ENCODE data around the gene CLDN10.

Gene CLDN10

GRCh38 chr13:95607366-95607765 lies 54.8 kb downstream of the CLDN10 start:
- H3K4me3 ChIP-seq (ENCODE audit: low read length) = no peak overlapping the region
- no peaks in the 10 kb centered on the region for H3K27me3 ChIP-seq (replicated peaks; ENCODE audit: insufficient read depth, low read length)
- no peak for TF ChIP-seq CTCF (IDR thresholded peaks at IDR 0.05; ENCODE audit: low read length)
- TF ChIP-seq EZH2phosphoT487 (IDR thresholded peaks at IDR 0.05; ENCODE audit: low read length) = no peak
- no peak for TF ChIP-seq EZH2 (optimal IDR thresholded peaks at IDR 0.05; ENCODE audit: low read depth, low read length)
- H3K9me3 ChIP-seq (replicated peaks; ENCODE audit: insufficient read depth, low read length) = no peaks in the 10 kb centered on the region
- peaks cover 24% of the 10 kb centered on the region for H3F3A ChIP-seq (ENCODE audit: insufficient read depth, low read length)
- no peak overlapping the region for H2AFZ ChIP-seq (ENCODE audit: low read length)
- no peaks in the 10 kb centered on the region for H3K79me2 ChIP-seq (ENCODE audit: low read length)
- DNase-seq = no peak
- no peaks in the 10 kb centered on the region for H3K9me2 ChIP-seq (replicated peaks; ENCODE audit: insufficient read depth, low read length)
- no peak overlapping the region for H3K9ac ChIP-seq (ENCODE audit: low read length)
- H3K27ac ChIP-seq (ENCODE audit: low read length) = peak overlapping the region; percentile 97; the same call in 1 of the 2 replicates
- H3K36me3 ChIP-seq (replicated peaks; ENCODE audit: insufficient read depth, low read length) = no peaks in the 10 kb centered on the region
- H3K4me1 ChIP-seq (ENCODE audit: low read length) = peaks cover 33% of the 10 kb centered on the region
- no peaks in the 10 kb centered on the region for H4K20me1 ChIP-seq (ENCODE audit: insufficient read depth, low read length)
- no peak overlapping the region for H3K4me2 ChIP-seq (ENCODE audit: low read depth, low read length)

GRCh38 chr13:95608640-95609323 lies 56.3 kb downstream of the CLDN10 start:
- TF ChIP-seq EZH2 (optimal IDR thresholded peaks at IDR 0.05; ENCODE audit: low read depth, low read length) (no peak), EZH2phosphoT487 (IDR thresholded peaks at IDR 0.05; ENCODE audit: low read length) (no peak), CTCF (IDR thresholded peaks at IDR 0.05; ENCODE audit: low read length) (no peak)
- Histone ChIP-seq H3K36me3 (replicated peaks; ENCODE audit: insufficient read depth, low read length) (no peaks in the 10 kb centered on the region), H3K4me3 (ENCODE audit: low read length) (peak overlapping the region; percentile 24; the same call in 1 of the 2 replicates), H3K4me2 (ENCODE audit: low read depth, low read length) (peak overlapping the region; percentile 76), H3K27ac (ENCODE audit: low read length) (peak overlapping the region; percentile 97), H3K27me3 (replicated peaks; ENCODE audit: insufficient read depth, low read length) (no peaks in the 10 kb centered on the region), H3K79me2 (ENCODE audit: low read length) (no peaks in the 10 kb centered on the region), H4K20me1 (ENCODE audit: insufficient read depth, low read length) (no peaks in the 10 kb centered on the region), H3K9me2 (replicated peaks; ENCODE audit: insufficient read depth, low read length) (no peaks in the 10 kb centered on the region), H2AFZ (ENCODE audit: low read length) (peak overlapping the region; percentile 39), H3K9ac (ENCODE audit: low read length) (peak overlapping the region; percentile 69), H3F3A (ENCODE audit: insufficient read depth, low read length) (peaks cover 24% of the 10 kb centered on the region), H3K4me1 (ENCODE audit: low read length) (peaks cover 33% of the 10 kb centered on the region), H3K9me3 (replicated peaks; ENCODE audit: insufficient read depth, low read length) (no peaks in the 10 kb centered on the region)
- peak; percentile 96 for DNase-seq

- TF ChIP-seq EZH2 (optimal IDR thresholded peaks at IDR 0.05; ENCODE audit: low read depth, low read length) = no peak
- Histone ChIP-seq H3K9me3 (replicated peaks; ENCODE audit: insufficient read depth, low read length) (no peaks in the 10 kb centered on the region), H3K4me2 (ENCODE audit: low read depth, low read length) (no peak overlapping the region), H4K20me1 (ENCODE audit: insufficient read depth, low read length) (no peaks in the 10 kb centered on the region), H3K4me3 (ENCODE audit: low read length) (no peak overlapping the region), H3K4me1 (ENCODE audit: low read length) (peaks cover 12% of the 10 kb centered on the region), H3K27ac (ENCODE audit: low read length) (no peak overlapping the region), H3K9me2 (replicated peaks; ENCODE audit: insufficient read depth, low read length) (no peaks in the 10 kb centered on the region), H3K9ac (ENCODE audit: low read length) (no peak overlapping the region), H2AFZ (ENCODE audit: low read length) (no peak overlapping the region), H3K27me3 (replicated peaks; ENCODE audit: insufficient read depth, low read length) (no peaks in the 10 kb centered on the region), H3K79me2 (ENCODE audit: low read length) (no peaks in the 10 kb centered on the region), H3K36me3 (replicated peaks; ENCODE audit: insufficient read depth, low read length) (no peaks in the 10 kb centered on the region), H3F3A (ENCODE audit: insufficient read depth, low read length) (peaks cover 1% of the 10 kb centered on the region; the same call in 1 of the 2 replicates)
- DNase-seq = no peak
Measured at GRCh38 chr13:95614641-95615245, 62.2 kb downstream of the CLDN10 start.

GRCh38 chr13:95615539-95615938 lies 63.0 kb downstream of the CLDN10 start:
- DNase-seq = no peak
- H3K9me3 ChIP-seq (replicated peaks; ENCODE audit: insufficient read depth, low read length) = no peaks in the 10 kb centered on the region
- peaks cover 4% of the 10 kb centered on the region for H3K4me1 ChIP-seq (ENCODE audit: low read length)
- H3K4me3 ChIP-seq (ENCODE audit: low read length) = no peak overlapping the region
- H4K20me1 ChIP-seq (ENCODE audit: insufficient read depth, low read length) = no peaks in the 10 kb centered on the region
- no peaks in the 10 kb centered on the region for H3K27me3 ChIP-seq (replicated peaks; ENCODE audit: insufficient read depth, low read length)
- no peak overlapping the region for H3K27ac ChIP-seq (ENCODE audit: low read length)
- H3K9me2 ChIP-seq (replicated peaks; ENCODE audit: insufficient read depth, low read length) = no peaks in the 10 kb centered on the region
- H3K36me3 ChIP-seq (replicated peaks; ENCODE audit: insufficient read depth, low read length) = no peaks in the 10 kb centered on the region
- H2AFZ ChIP-seq (ENCODE audit: low read length) = no peak overlapping the region
- H3K9ac ChIP-seq (ENCODE audit: low read length) = no peak overlapping the region
- H3F3A ChIP-seq (ENCODE audit: insufficient read depth, low read length) = no peaks in the 10 kb centered on the region
- H3K79me2 ChIP-seq (ENCODE audit: low read length) = no peaks in the 10 kb centered on the region
- TF ChIP-seq EZH2 (optimal IDR thresholded peaks at IDR 0.05; ENCODE audit: low read depth, low read length) (no peak), CTCF (IDR thresholded peaks at IDR 0.05; ENCODE audit: low read length) (no peak), EZH2phosphoT487 (IDR thresholded peaks at IDR 0.05; ENCODE audit: low read length) (no peak)
- H3K4me2 ChIP-seq (ENCODE audit: low read depth, low read length) = no peak overlapping the region
